Transverse colon (tissue), 4 donors: ENCODE measurements around the gene ZDHHC5.
A peak's percentile ranks its signal among the peaks of the same experiment; 100 is the strongest.

ENCODE experiments used
- EP300 ChIP-seq: sonication (generic); formaldehyde crosslinking; IDR thresholded peaks from one replicate; pipeline ENCODE4 v1.6.1; 2017; ENCODE audit warnings: antibody characterized with exemption, low read depth
- POLR2A ChIP-seq: fragments of 450-650 bp; IDR thresholded peaks from one replicate; pipeline ENCODE4 v1.6.1; 2016; ENCODE audit warnings: antibody characterized with exemption, mild to moderate bottlenecking, moderate library complexity
- POLR2AphosphoS5 ChIP-seq, 3 donors: sonication (generic); formaldehyde crosslinking; IDR thresholded peaks; one replicate each; pipeline ENCODE4 v1.6.1; 2016; ENCODE audit warnings: antibody characterized with exemption in 3 of 3
- TF ChIP-seq, protein P1 (sequence below), 5 experiments: fragments of 200-600 bp in 3 of 5; fragments of 450-650 bp in 2 of 5; sonication (generic) in 3 of 5; IDR thresholded peaks; 1 replicate in 2 of 5; 2 replicates in 3 of 5; pipeline ENCODE4 v1.5.1; 2016 to 2017; ENCODE audit warnings: antibody characterized with exemption in 5 of 5, inconsistent platforms in 3 of 5, mild to moderate bottlenecking in 2 of 5, moderate library complexity in 1 of 5

DNA sequence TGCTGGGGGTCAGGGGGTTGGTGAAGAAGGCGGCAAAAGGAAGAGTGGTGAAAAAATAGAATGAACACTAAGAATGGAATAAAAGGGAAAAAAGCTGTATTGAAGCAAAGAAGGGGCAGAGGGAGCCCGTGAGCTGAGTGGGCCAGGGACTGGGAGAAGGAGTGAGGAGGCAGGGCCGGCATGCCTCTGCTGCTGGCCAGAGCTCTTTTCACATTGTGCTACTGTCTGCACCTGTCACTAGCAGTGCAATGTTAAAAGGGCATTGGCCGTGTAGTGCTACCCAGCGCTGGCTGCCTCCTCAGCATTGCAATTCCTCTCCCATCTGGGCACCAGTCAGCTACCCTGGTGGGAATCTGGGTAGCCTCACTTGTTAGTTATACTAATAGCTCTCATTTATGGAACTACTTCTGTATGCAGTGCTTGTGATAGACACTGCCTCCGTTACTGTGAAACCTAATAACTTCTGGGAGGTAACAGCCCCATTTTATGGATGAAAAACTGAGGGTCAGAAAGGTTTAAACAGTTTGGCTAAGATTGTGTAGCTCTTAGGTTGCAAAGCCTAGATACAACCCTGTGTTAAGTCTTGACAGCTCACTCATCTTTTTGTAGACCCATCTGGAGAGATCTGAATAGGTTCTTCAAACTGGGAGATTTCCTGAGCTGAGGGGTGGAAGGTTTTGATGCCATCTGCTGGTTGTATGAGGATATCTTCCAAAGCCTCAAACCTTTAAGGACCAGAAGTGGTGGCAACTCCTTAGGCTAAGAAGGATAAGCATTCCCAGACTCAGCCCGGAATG, 26.7 kb upstream of the ZDHHC5 start:
- TF ChIP-seq POLR2AphosphoS5 (IDR thresholded peaks at IDR 0.05) (no peak), POLR2A (no peak), EP300 (no peak)
- TF ChIP-seq, protein P1, sequence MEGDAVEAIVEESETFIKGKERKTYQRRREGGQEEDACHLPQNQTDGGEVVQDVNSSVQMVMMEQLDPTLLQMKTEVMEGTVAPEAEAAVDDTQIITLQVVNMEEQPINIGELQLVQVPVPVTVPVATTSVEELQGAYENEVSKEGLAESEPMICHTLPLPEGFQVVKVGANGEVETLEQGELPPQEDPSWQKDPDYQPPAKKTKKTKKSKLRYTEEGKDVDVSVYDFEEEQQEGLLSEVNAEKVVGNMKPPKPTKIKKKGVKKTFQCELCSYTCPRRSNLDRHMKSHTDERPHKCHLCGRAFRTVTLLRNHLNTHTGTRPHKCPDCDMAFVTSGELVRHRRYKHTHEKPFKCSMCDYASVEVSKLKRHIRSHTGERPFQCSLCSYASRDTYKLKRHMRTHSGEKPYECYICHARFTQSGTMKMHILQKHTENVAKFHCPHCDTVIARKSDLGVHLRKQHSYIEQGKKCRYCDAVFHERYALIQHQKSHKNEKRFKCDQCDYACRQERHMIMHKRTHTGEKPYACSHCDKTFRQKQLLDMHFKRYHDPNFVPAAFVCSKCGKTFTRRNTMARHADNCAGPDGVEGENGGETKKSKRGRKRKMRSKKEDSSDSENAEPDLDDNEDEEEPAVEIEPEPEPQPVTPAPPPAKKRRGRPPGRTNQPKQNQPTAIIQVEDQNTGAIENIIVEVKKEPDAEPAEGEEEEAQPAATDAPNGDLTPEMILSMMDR (IDR thresholded peaks at IDR 0.05) = peak; percentile 28 to 40 (median 36)
